NT2/D1 (cell line): ENCODE data around the gene MED9.
"Not testable (repeated sequence)": the region's sequence is repeated elsewhere in the genome, so short reads cannot be mapped to it uniquely, and the experiment has no call there.

Experiments used
- DNase-seq: peaks from one replicate; pipeline ENCODE4 v3.0.0-alpha.2; 2011; ENCODE audit warnings: low read depth, low spot score
- H3K27me3 ChIP-seq: 2 replicates; pipeline ENCODE4 v1.6.0; 2011; ENCODE audit warnings: mild to moderate bottlenecking; ENCODE audit not compliant: insufficient read length, insufficient read depth
- H3K36me3 ChIP-seq: 2 replicates; pipeline ENCODE4 v1.6.1; 2011; ENCODE audit warnings: mild to moderate bottlenecking, low read length, mixed read lengths; ENCODE audit not compliant: insufficient read depth, insufficient read length
- H3K4me1 ChIP-seq: 2 replicates; pipeline ENCODE4 v1.5.1; 2011; ENCODE audit not compliant: insufficient read depth, insufficient read length
- H3K4me3 ChIP-seq: 2 replicates; pipeline ENCODE4 v1.5.1; 2011; ENCODE audit warnings: low read depth; ENCODE audit not compliant: insufficient read length
- H3K9ac ChIP-seq: 2 replicates; pipeline ENCODE4 v1.6.0; 2011; ENCODE audit warnings: low read depth; ENCODE audit not compliant: insufficient read length
- H3K9me3 ChIP-seq: 2 replicates; pipeline ENCODE4 v1.5.1; 2011; ENCODE audit warnings: mild to moderate bottlenecking, low read length; ENCODE audit not compliant: insufficient read depth
- SUZ12 ChIP-seq: IDR thresholded peaks from 2 replicates; pipeline ENCODE4 v1.6.1; 2011; ENCODE audit not compliant: insufficient read length, insufficient read depth; ENCODE audit errors: extremely low read depth
- YY1 ChIP-seq: IDR thresholded peaks from 2 replicates; pipeline ENCODE4 v1.6.1; 2011; ENCODE audit not compliant: insufficient read length, insufficient read depth
- ZNF274 ChIP-seq: IDR thresholded peaks from 2 replicates; pipeline ENCODE4 v1.6.1; 2011; ENCODE audit warnings: mild to moderate bottlenecking, low read depth, low read length

MED9 gene

DNA sequence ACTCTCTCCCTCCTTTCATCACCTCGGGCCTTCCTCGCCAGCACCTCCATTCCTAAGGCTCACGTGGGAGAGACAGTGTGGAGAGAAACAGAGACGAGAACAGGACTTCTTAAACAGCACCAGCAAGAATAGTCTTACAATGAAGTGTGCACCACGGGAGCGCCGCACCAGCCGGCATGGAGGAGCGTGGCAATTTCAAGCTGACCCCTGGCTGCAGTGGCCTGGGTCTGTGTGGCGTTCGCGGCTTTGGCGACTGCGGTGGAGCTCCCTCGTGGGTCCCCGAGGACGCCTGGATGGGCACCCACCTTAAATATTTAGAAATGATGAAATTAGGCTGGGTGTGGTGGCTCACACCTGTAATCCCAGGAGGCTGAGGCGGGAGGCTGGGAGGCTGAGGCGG lies 20.5 kb upstream of the MED9 start:
- H3K4me3 ChIP-seq: no peak overlapping the region
- no peak for DNase-seq
- TF ChIP-seq ZNF274 (no peak), YY1 (no peak), SUZ12 (no peak)
- no peaks in the 10 kb centered on the region for H3K4me1 ChIP-seq
- H3K9ac ChIP-seq: no peak overlapping the region
- H3K27me3 ChIP-seq: no peaks in the 10 kb centered on the region
- H3K36me3 ChIP-seq: no peaks in the 10 kb centered on the region
- H3K9me3 ChIP-seq: no peaks in the 10 kb centered on the region

GRCh38 chr17:17457680-17458079 lies 19.1 kb upstream of the MED9 start:
- Histone ChIP-seq H3K9ac (no peak overlapping the region), H3K4me3 (no peak overlapping the region), H3K9me3 (no peaks in the 10 kb centered on the region), H3K36me3 (no peaks in the 10 kb centered on the region), H3K4me1 (no peaks in the 10 kb centered on the region), H3K27me3 (no peaks in the 10 kb centered on the region)
- TF ChIP-seq YY1: no peak
- TF ChIP-seq SUZ12: no peak
- TF ChIP-seq ZNF274: no peak
- DNase-seq: no peak

GRCh38 chr17:17460038-17460437 lies 16.8 kb upstream of the MED9 start:
- TF ChIP-seq ZNF274 (no peak), YY1 (no peak), SUZ12 (no peak)
- Histone ChIP-seq H3K27me3 (no peaks in the 10 kb centered on the region), H3K9ac (no peak overlapping the region), H3K36me3 (no peaks in the 10 kb centered on the region), H3K9me3 (no peaks in the 10 kb centered on the region), H3K4me1 (no peaks in the 10 kb centered on the region), H3K4me3 (no peak overlapping the region)
- no peak for DNase-seq

DNA sequence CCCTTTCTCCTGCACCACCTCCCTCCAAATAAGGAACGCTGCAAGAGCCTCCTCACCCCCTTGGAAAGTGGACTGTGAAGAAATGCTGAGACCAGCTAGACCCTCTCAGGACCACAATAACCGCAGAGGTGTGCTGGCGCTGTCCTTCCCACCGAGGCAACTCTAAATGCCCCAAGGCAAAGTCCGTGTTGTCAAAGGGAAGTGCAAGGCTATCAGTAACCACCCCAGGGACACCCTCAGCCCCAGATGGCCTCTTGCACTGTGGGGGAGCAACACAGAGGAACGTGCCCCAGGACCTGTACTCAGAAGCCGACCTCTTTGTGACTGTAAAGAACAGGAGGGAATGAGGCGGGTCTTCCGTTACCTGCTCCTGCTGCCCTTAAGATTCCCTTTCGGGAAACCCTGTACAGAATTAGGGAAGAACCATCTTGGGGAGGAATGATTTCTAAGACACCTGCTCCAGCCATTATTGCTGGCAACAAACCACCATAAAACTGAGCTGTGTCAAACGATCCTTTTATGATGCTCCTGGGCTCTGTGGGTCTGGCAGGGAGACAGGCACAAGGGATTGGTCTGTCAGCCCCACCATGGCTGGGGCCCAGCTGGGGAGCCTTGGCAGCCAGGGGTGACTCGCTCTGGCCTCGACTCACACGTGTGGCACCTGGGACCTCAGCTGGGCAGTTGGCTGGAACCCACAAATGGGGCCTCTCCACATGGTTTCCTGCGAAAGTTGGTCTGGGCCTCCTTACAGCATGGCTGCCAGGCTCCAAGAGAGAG lies 14.6 kb upstream of the MED9 start:
- H3K9ac ChIP-seq: no peak overlapping the region
- no peaks in the 10 kb centered on the region for H3K9me3 ChIP-seq
- no peaks in the 10 kb centered on the region for H3K36me3 ChIP-seq
- DNase-seq: no peak
- H3K4me3 ChIP-seq: no peak overlapping the region
- H3K27me3 ChIP-seq: no peaks in the 10 kb centered on the region
- TF ChIP-seq SUZ12: no peak
- no peak for TF ChIP-seq ZNF274
- no peaks in the 10 kb centered on the region for H3K4me1 ChIP-seq

- H3K4me3 ChIP-seq: no peak overlapping the region
- no peaks in the 10 kb centered on the region for H3K36me3 ChIP-seq
- no peaks in the 10 kb centered on the region for H3K9me3 ChIP-seq
- DNase-seq: no peak
- no peak overlapping the region for H3K9ac ChIP-seq
- no peaks in the 10 kb centered on the region for H3K4me1 ChIP-seq
- no peak for TF ChIP-seq ZNF274
- no peak for TF ChIP-seq YY1
- TF ChIP-seq SUZ12: no peak
- H3K27me3 ChIP-seq: no peaks in the 10 kb centered on the region
Measured at GRCh38 chr17:17463821-17464220, 13.0 kb upstream of the MED9 start.

DNA sequence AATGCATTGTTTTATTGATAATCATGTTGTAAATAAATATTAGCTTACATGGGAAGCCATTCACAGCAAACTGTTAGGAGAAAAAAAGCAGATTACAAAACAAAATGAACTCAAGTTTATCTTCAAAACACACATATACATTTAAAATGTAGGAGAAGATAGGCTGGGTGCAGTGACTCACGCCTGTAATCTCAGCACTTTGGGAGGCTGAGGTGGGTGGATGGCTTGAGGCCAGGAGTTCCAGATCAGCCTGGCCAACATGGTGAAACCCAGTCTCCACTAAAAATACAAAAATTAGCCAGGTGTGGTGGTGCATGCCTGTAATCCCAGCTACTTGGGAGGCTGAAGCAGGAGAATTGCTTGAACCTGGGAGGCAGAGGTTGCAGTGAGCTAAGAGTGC lies 10.9 kb upstream of the MED9 start:
- not testable (repeated sequence) for H3K36me3 ChIP-seq, H3K4me3 ChIP-seq, H3K9me3 ChIP-seq, H3K27me3 ChIP-seq, H3K4me1 ChIP-seq, H3K9ac ChIP-seq, DNase-seq

GRCh38 chr17:17466511-17466910 lies 10.3 kb upstream of the MED9 start:
- DNase-seq: no peak
- TF ChIP-seq ZNF274 (no peak), YY1 (no peak), SUZ12 (no peak)

DNA sequence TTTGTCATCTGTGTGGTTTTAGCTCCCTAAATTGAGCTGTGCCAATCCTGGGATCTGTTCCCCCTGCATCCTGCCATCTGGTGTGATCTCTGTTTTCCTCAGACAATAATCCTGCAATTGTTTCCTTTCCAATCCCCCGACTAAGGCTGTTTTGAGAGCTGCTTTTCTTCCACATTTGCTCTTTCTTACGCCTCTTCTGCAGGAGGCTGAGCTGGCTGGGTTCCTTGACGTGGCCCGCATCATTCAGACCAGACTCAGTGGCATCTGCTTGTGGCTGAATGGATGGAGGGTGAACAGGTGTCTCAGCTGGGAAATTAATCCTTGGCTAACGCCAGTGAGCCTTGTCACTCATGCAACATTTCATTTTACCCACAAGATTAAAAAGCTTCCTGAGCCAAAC lies 9.8 kb upstream of the MED9 start:
- Histone ChIP-seq H3K27me3 (no peaks in the 10 kb centered on the region), H3K4me3 (no peak overlapping the region), H3K9ac (no peak overlapping the region), H3K36me3 (no peaks in the 10 kb centered on the region), H3K4me1 (no peaks in the 10 kb centered on the region), H3K9me3 (no peaks in the 10 kb centered on the region)
- TF ChIP-seq SUZ12 (no peak), ZNF274 (no peak), YY1 (no peak)
- DNase-seq: no peak

More at GRCh38 chr17:17466511-17466910, 10.3 kb upstream of the MED9 start:
- no peaks in the 10 kb centered on the region for H3K4me1 ChIP-seq
- H3K27me3 ChIP-seq: no peaks in the 10 kb centered on the region
- no peaks in the 10 kb centered on the region for H3K36me3 ChIP-seq
- no peak overlapping the region for H3K4me3 ChIP-seq
- H3K9me3 ChIP-seq: no peaks in the 10 kb centered on the region
- no peak overlapping the region for H3K9ac ChIP-seq
